KMS-11 (cell line): ENCODE measurements around the gene KRTAP5-3.

ENCODE experiments used
- H2AFZ ChIP-seq: fragments of 200-600 bp; sonication (generic); 2 replicates; pipeline ENCODE4 v1.6.1; 2016; ENCODE audit warnings: antibody characterized with exemption, mixed run types, low read depth
- H3K27ac ChIP-seq: fragments of 200-600 bp; sonication (generic); 2 replicates; pipeline ENCODE4 v1.6.1; 2016; ENCODE audit warnings: mild to moderate bottlenecking, mixed run types
- H3K27me3 ChIP-seq: fragments of 200-600 bp; sonication (generic); 2 replicates; pipeline ENCODE4 v1.6.1; 2017; ENCODE audit warnings: mild to moderate bottlenecking, low read depth, mixed run types, moderate library complexity; ENCODE audit not compliant: insufficient read depth
- H3K36me3 ChIP-seq: fragments of 200-600 bp; sonication (generic); 2 replicates; pipeline ENCODE4 v1.6.1; 2017; ENCODE audit warnings: mild to moderate bottlenecking, mixed run types; ENCODE audit not compliant: insufficient read depth
- H3K4me1 ChIP-seq: fragments of 200-600 bp; sonication (generic); 2 replicates; pipeline ENCODE4 v1.6.1; 2016; ENCODE audit warnings: mild to moderate bottlenecking, low read depth, mixed run types; ENCODE audit not compliant: poor library complexity, severe bottlenecking
- H3K4me2 ChIP-seq: fragments of 200-600 bp; sonication (generic); 2 replicates; pipeline ENCODE4 v1.7.0; 2016; ENCODE audit warnings: mild to moderate bottlenecking, mixed run types
- H3K4me3 ChIP-seq: fragments of 200-600 bp; sonication (generic); IDR thresholded peaks from 2 replicates; pipeline ENCODE4 v1.6.1; 2017; ENCODE audit warnings: low read depth, low read length, mixed read lengths; ENCODE audit not compliant: insufficient read depth
- H3K79me2 ChIP-seq: fragments of 200-600 bp; sonication (generic); 2 replicates; pipeline ENCODE4 v1.6.1; 2016; ENCODE audit warnings: low read depth, mixed run types; ENCODE audit not compliant: insufficient read depth
- H3K9ac ChIP-seq: fragments of 200-600 bp; sonication (generic); 2 replicates; pipeline ENCODE4 v1.6.1; 2016; ENCODE audit warnings: mild to moderate bottlenecking, mixed run types
- H4K20me1 ChIP-seq: fragments of 200-600 bp; sonication (generic); 2 replicates; pipeline ENCODE4 v1.6.1; 2016; ENCODE audit warnings: mild to moderate bottlenecking, mixed run types; ENCODE audit not compliant: insufficient read depth
- CTCF ChIP-seq: fragments of 200-600 bp; sonication (generic); conservative IDR thresholded peaks from 2 replicates; pipeline ENCODE4 v1.6.1; 2017; ENCODE audit warnings: low read depth, mild to moderate bottlenecking, antibody characterized with exemption, low read length, moderate library complexity, mixed read lengths

The KRTAP5-3 gene

DNA sequence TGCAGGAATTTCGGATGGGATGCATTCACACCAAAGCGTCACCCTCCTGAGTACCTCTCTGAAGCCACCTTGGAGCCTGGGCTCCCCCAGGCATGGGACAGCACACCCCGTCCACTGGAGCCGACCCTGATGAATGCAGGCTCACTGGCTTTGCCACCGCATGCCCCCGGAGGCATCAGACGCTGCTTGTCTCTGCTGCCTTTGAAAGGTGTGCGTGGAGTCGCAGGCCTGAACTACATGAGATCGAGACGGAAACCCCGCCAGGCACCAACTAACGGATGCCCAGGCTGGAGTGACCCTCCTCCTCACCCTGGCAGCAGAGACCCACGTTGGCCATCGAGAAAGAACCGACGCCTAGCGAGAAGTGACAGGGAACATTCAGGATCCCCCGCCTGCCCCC lies 43.8 kb upstream of the KRTAP5-3 start:
- Histone ChIP-seq H4K20me1 (no peaks in the 10 kb centered on the region), H3K27me3 (peaks cover 91% of the 10 kb centered on the region), H2AFZ (no peak overlapping the region), H3K4me3 (no peak overlapping the region), H3K27ac (no peak overlapping the region), H3K9ac (no peak overlapping the region), H3K79me2 (no peaks in the 10 kb centered on the region), H3K36me3 (no peaks in the 10 kb centered on the region), H3K4me1 (no peaks in the 10 kb centered on the region), H3K4me2 (no peak overlapping the region)
- no peak for TF ChIP-seq CTCF

DNA sequence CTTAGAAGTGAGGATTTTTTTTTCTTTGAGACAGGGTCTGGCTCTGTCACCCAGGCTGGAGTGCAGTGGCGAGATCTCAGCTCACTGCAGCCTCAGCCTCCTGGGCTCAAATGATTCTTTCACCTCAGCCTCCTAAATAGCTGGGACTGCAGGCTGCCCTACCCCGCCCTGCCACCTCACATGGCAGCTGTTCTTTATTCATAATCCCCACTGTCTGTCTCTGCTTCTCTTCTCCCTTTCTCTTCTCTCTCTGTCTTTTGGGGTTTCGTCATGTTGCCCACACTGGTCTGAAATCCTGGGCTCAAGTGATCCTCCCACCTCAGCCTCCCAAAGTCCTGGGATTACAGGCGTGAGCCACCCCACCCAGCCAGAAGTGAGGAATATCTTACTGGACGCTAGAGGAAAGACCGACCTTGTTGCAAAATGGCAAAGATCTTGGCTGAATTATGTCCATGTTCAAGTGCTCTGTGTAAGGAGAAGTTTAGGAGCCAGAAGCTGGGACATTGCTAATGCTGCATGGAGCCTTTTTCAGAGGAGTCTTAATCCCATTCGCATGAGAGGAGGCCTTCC lies 43.2 kb upstream of the KRTAP5-3 start:
- Histone ChIP-seq H3K4me2 (no peak overlapping the region), H3K4me1 (no peaks in the 10 kb centered on the region), H3K36me3 (no peaks in the 10 kb centered on the region), H3K9ac (no peak overlapping the region), H2AFZ (no peak overlapping the region), H3K79me2 (no peaks in the 10 kb centered on the region), H3K27ac (no peak overlapping the region), H3K4me3 (no peak overlapping the region), H3K27me3 (peaks cover 93% of the 10 kb centered on the region), H4K20me1 (no peaks in the 10 kb centered on the region)
- no peak for TF ChIP-seq CTCF

DNA sequence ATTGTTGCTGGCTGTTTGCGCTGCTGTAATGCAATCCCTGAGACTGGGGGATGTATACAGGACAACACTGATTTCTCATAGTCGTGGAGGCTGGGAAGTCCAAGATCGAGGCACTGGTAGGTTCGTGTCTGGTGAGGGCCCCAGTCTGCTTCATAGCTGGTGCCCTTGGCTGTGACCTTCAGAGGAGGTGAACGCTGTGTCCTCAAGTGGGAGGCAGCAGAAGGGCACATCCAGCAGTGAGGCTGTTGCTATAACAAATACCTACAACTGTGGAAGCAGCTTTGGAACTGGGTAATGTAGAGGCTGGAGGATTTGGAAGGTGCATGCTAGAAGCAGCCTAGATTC lies 42.6 kb upstream of the KRTAP5-3 start:
- Histone ChIP-seq H3K4me2 (no peak overlapping the region), H3K36me3 (no peaks in the 10 kb centered on the region)
- TF ChIP-seq CTCF = no peak

DNA sequence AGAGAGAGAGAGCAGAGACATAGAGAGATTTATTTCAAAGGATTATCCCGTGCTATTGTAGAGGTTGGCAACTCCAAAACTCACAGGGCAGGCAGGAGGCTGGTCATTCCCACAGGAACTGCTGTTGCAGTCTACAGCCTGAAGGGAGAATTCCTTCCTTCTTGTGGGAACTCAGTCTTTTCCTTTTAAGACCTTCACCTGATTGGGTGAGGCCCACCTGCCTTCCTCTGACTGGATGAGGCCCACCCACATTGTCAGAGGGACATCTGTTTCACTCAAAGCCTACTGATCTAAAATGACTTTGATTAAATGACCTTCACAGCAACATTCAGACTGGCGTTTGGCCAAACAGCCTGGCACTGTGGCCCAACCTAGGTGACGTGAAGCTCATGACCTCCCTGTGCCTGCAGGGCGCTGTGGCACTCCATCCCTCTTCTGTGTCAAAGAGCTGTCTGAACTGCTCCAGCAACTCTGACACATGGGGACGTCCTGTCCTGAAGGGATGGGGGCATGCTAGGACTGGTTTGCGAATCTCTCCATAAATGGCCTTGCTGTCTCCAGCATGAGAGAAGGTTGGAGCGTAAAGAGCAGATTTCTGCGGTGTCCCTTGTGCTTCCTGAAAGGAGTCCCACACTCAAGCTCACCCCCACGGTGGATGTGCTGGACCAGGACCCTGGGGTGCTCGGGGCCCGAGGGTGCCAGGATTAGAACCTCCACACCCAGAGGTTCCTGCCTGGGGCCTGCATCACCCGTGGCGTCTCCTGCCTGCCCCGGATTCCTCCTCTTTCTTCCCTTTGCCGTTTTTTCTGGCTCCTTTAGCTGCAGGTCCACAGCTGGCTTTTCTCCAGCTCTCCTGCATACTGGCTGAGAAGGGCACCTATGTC lies 42.0 kb upstream of the KRTAP5-3 start:
- peaks cover 92% of the 10 kb centered on the region for H3K27me3 ChIP-seq
- no peak overlapping the region for H3K9ac ChIP-seq
- no peaks in the 10 kb centered on the region for H3K4me1 ChIP-seq
- no peak overlapping the region for H3K27ac ChIP-seq
- no peaks in the 10 kb centered on the region for H4K20me1 ChIP-seq
- no peaks in the 10 kb centered on the region for H3K79me2 ChIP-seq
- no peak overlapping the region for H2AFZ ChIP-seq
- TF ChIP-seq CTCF = no peak
- no peak overlapping the region for H3K4me2 ChIP-seq
- H3K36me3 ChIP-seq = no peaks in the 10 kb centered on the region
- H3K4me3 ChIP-seq = no peak overlapping the region

More for the DNA sequence above, 42.6 kb upstream of the KRTAP5-3 start:
- no peaks in the 10 kb centered on the region for H4K20me1 ChIP-seq
- H3K27me3 ChIP-seq = peaks cover 92% of the 10 kb centered on the region
- no peaks in the 10 kb centered on the region for H3K4me1 ChIP-seq
- H2AFZ ChIP-seq = no peak overlapping the region
- H3K9ac ChIP-seq = no peak overlapping the region
- H3K79me2 ChIP-seq = no peaks in the 10 kb centered on the region
- no peak overlapping the region for H3K4me3 ChIP-seq
- H3K27ac ChIP-seq = no peak overlapping the region
